Renal cortical epithelial cell (primary cell): ENCODE data around the gene SETBP1. TPM values are rescaled to one million over a fixed set of nuclear protein-coding genes. Genes with fewer than 3 reads are reported as not detected.
A peak's percentile ranks its signal among the peaks of the same experiment; 100 is the strongest.

Source experiments
- DNase-seq: peaks from one replicate; pipeline ENCODE4 v3.0.0-alpha.2; 2011; ENCODE audit warnings: low read depth
- total RNA-seq: library from RNA; depleted of rRNA; stranded (reverse); fragments of >200 nt; gene quantifications from 2 replicates; pipeline ENCODE4 v1.2.3, GENCODE V29; 2014

The SETBP1 gene
- total RNA-seq, 1 donor from 2014 or later: 17.9 TPM

- no peak for DNase-seq
Measured at GRCh38 chr18:44936485-44936884, 255.8 kb downstream of the SETBP1 start.

GRCh38 chr18:44937960-44938719, 257.5 kb downstream of the SETBP1 start:
- no peak for DNase-seq

- peak; percentile 30 for DNase-seq
Measured at GRCh38 chr18:44938720-44939665, 258.3 kb downstream of the SETBP1 start.

GRCh38 chr18:44941516-44941915, 260.8 kb downstream of the SETBP1 start:
- DNase-seq: no peak

GRCh38 chr18:44942073-44942472, 261.4 kb downstream of the SETBP1 start:
- DNase-seq: no peak

- peak; percentile 92 for DNase-seq
Measured at GRCh38 chr18:44943311-44943881, 262.7 kb downstream of the SETBP1 start.

GRCh38 chr18:44944461-44944860, 263.8 kb downstream of the SETBP1 start:
- DNase-seq: no peak

- no peak for DNase-seq
Measured at GRCh38 chr18:44945888-44946401, 265.3 kb downstream of the SETBP1 start.

GRCh38 chr18:44946529-44947113, 265.9 kb downstream of the SETBP1 start:
- DNase-seq: no peak

- no peak for DNase-seq
Measured at GRCh38 chr18:44949967-44950366, 269.3 kb downstream of the SETBP1 start.

GRCh38 chr18:44950685-44951195, 270.1 kb downstream of the SETBP1 start:
- no peak for DNase-seq

GRCh38 chr18:44951748-44952147, 271.1 kb downstream of the SETBP1 start:
- DNase-seq: no peak

GRCh38 chr18:44954257-44954656, 273.6 kb downstream of the SETBP1 start:
- no peak for DNase-seq

- no peak for DNase-seq
Measured at GRCh38 chr18:44955825-44956224, 275.1 kb downstream of the SETBP1 start.

GRCh38 chr18:44957025-44957424, 276.3 kb downstream of the SETBP1 start:
- no peak for DNase-seq

- DNase-seq: no peak
Measured at GRCh38 chr18:44957461-44957860, 276.8 kb downstream of the SETBP1 start.

- no peak for DNase-seq
Measured at GRCh38 chr18:44958040-44958439, 277.4 kb downstream of the SETBP1 start.

GRCh38 chr18:44958455-44958854, 277.8 kb downstream of the SETBP1 start:
- no peak for DNase-seq

- DNase-seq: no peak
Measured at GRCh38 chr18:44959013-44959412, 278.3 kb downstream of the SETBP1 start.

GRCh38 chr18:44960580-44960979, 279.9 kb downstream of the SETBP1 start:
- DNase-seq: no peak

- DNase-seq: no peak
Measured at GRCh38 chr18:44961288-44961995, 280.8 kb downstream of the SETBP1 start.
